ENCODE measurements around the gene CPEB2. TPM values are rescaled to one million over a fixed set of nuclear protein-coding genes. Genes with fewer than 3 reads are reported as not detected.

CPEB2 gene
- total and polyA plus RNA-seq, 2 of the 8 experiments (the other 6 are each of a cell fraction or from before 2014, with no cell fraction given), result 0.39 to 1.9 TPM

- peaks cover 0 to 10% (median 0%) of the 10 kb centered on the region in 4 experiments; a peak in 2 of 7 replicates for H3K4me1 ChIP-seq (replicated peaks in 1 of 4; ENCODE audit: control insufficient read depth in 3 of 4, insufficient read depth in 4 of 4, low read length in 3 of 4)
These were observed 11.3 kb downstream of the CPEB2 start for GRCh38 chr4:15013585-15013984.

More at GRCh38 chr4:15013585-15013984, 11.3 kb downstream of the CPEB2 start:
- Histone ChIP-seq H3K9me3 (ENCODE audit: insufficient read depth in 2 of 2, low read depth in 1 of 2, low read length in 1 of 2) (no peaks in the 10 kb centered on the region), H4K20me1 (replicated peaks in 1 of 2; ENCODE audit: control insufficient read depth in 1 of 2, insufficient read depth in 2 of 2, low read length in 2 of 2) (no peaks in the 10 kb centered on the region), H2BK20ac (ENCODE audit: low read length) (no peak overlapping the region), H2BK120ac (replicated peaks; ENCODE audit: low read depth, low read length) (no peak overlapping the region), H3K4ac (replicated peaks; ENCODE audit: insufficient read length, low read depth, low read length) (no peak overlapping the region), H3K4me3 (ENCODE audit: extremely low read depth in 1 of 4, insufficient read depth in 2 of 4, low read depth in 3 of 4, low read length in 4 of 4) (no peak overlapping the region), H3K18ac (ENCODE audit: extremely low read depth, low read length) (no peak overlapping the region), H3K27ac (ENCODE audit: low read depth, low read length) (no peak overlapping the region), H3K4me2 (ENCODE audit: insufficient read depth in 1 of 2, low read depth in 2 of 2, low read length in 2 of 2) (no peak overlapping the region), H3K56ac (replicated peaks; ENCODE audit: insufficient read length, low read depth, low read length) (no peak overlapping the region), H3K36me3 (ENCODE audit: control insufficient read depth in 2 of 4, insufficient read depth in 4 of 4, low read length in 3 of 4) (no peaks in the 10 kb centered on the region), H4K8ac (ENCODE audit: extremely low read depth, insufficient read depth, low read length) (no peak overlapping the region), H2BK5ac (ENCODE audit: low read depth, low read length) (no peak overlapping the region), H2BK15ac (ENCODE audit: low read length) (no peak overlapping the region), H2AK5ac (ENCODE audit: low read depth, low read length) (no peak overlapping the region), H3K9ac (replicated peaks in 1 of 4; ENCODE audit: extremely low read depth in 1 of 4, low read depth in 3 of 4, low read length in 3 of 4) (no peak overlapping the region), H2BK12ac (ENCODE audit: low read depth, low read length) (no peak overlapping the region), H3K23me2 (ENCODE audit: low read depth, low read length) (no peaks in the 10 kb centered on the region), H3K79me1 (ENCODE audit: low read depth, low read length) (no peaks in the 10 kb centered on the region), H3K14ac (ENCODE audit: insufficient read length) (no peak overlapping the region), H4K91ac (replicated peaks; ENCODE audit: insufficient read length, low read length) (no peak overlapping the region), H4K5ac (ENCODE audit: insufficient read length, low read depth, low read length) (no peak overlapping the region), H3K27me3 (replicated peaks in 1 of 4; ENCODE audit: control insufficient read depth in 3 of 4, extremely low read depth in 1 of 4, insufficient read depth in 3 of 4, low read length in 3 of 4) (no peaks in the 10 kb centered on the region), H3K23ac (ENCODE audit: insufficient read length) (no peak overlapping the region), H3K79me2 (ENCODE audit: control insufficient read depth in 1 of 2, insufficient read depth in 2 of 2, low read length in 2 of 2) (no peaks in the 10 kb centered on the region), H2AFZ (ENCODE audit: low read length) (no peak overlapping the region)
- DNase-seq (ENCODE audit: low read depth in 1 of 2, low spot score in 2 of 2) (no peak), FAIRE-seq (no peak)
- TF ChIP-seq SIX5 (IDR thresholded peaks at IDR 0.05; ENCODE audit: low read depth, low read length) (no peak), NANOG (IDR thresholded peaks at IDR 0.05; ENCODE audit: insufficient read depth, low read depth, low read length, poor library complexity, severe bottlenecking) (no peak), POLR2AphosphoS5 (IDR thresholded peaks at IDR 0.05; ENCODE audit: low read depth, low read length) (no peak), BRCA1 (IDR thresholded peaks at IDR 0.05; ENCODE audit: low read depth, low read length) (no peak), RBBP5 (IDR thresholded peaks at IDR 0.05; ENCODE audit: borderline replicate concordance, low read depth, low read length) (no peak), MAX (IDR thresholded peaks at IDR 0.05) (no peak), TBP (IDR thresholded peaks at IDR 0.05; ENCODE audit: low read depth, low read length) (no peak), PHF8 (conservative IDR thresholded peaks at IDR 0.05; ENCODE audit: low read depth, low read length) (no peak), ZNF274 (IDR thresholded peaks at IDR 0.05; ENCODE audit: borderline replicate concordance, extremely low read depth, low read length) (no peak), SIRT6 (IDR thresholded peaks at IDR 0.05; ENCODE audit: low read length) (no peak), YY1 (IDR thresholded peaks at IDR 0.05; ENCODE audit: low read depth, low read length) (no peak), RXRA (IDR thresholded peaks at IDR 0.05; ENCODE audit: insufficient read depth, low read depth, low read length) (no peak), CREB1 (IDR thresholded peaks at IDR 0.05) (no peak), FOSL1 (IDR thresholded peaks at IDR 0.05; ENCODE audit: insufficient read depth, low read depth, low read length) (no peak), RNF2 (IDR thresholded peaks at IDR 0.05; ENCODE audit: borderline replicate concordance, low read depth, low read length, missing control alignments, poor library complexity, severe bottlenecking) (no peak)
- CTCF ChIA-PET (ENCODE audit: partially characterized antibody), result no interaction called here
- POLR2A ChIA-PET (ENCODE audit: partially characterized antibody), result no interaction called here

Measured in H1 (cell line).